IMR-90 (cell line): ENCODE data around the gene LMAN2. TPM values are rescaled to one million over a fixed set of nuclear protein-coding genes. Genes with fewer than 3 reads are reported as not detected.

ENCODE experiments used
- ATAC-seq: fragments of 200-7000 bp; cut with Tn5 transposase; 2 replicates; pipeline ENCODE4 v1.9.1; 2020; ENCODE audit warnings: low read depth, mild to moderate bottlenecking, moderate library complexity
- BruUV-seq: library from RNA; stranded (reverse); fragments of 400-500 nt; replicated peaks from 2 replicates; lab custom pipeline; 2021; lab: Mats Ljungman, UMichigan
- CTCF ChIA-PET: fragments of 300-600 bp; formaldehyde crosslinking; extraction: SDS; loops from one replicate; lab custom pipeline; 2021; ENCODE audit warnings: antibody characterized with exemption; lab: Yijun Ruan, JAX
- POLR2A ChIA-PET: fragments of 300-600 bp; sonication (Branson Sonifier 250); formaldehyde crosslinking; loops from one replicate; lab custom pipeline; 2022; ENCODE audit warnings: antibody characterized with exemption; ENCODE audit not compliant: unreplicated experiment; lab: Charles Lee
- DNase-seq: peaks from one replicate; pipeline ENCODE4 v3.0.0; 2013
- H2AFZ ChIP-seq: replicated peaks from 2 replicates; pipeline ENCODE3; 2013; ENCODE audit warnings: low read length, mild to moderate bottlenecking; ENCODE audit not compliant: poor library complexity
- H2AK5ac ChIP-seq: 2 replicates; pipeline ENCODE4 v1.6.1; 2013; ENCODE audit warnings: low read depth, low read length, inconsistent platforms
- H2AK9ac ChIP-seq: replicated peaks from 2 replicates; pipeline ENCODE3; 2013; ENCODE audit warnings: mild to moderate bottlenecking, low read depth, low read length, moderate library complexity; ENCODE audit not compliant: poor library complexity
- H2BK120ac ChIP-seq: 2 replicates; pipeline ENCODE4 v1.6.1; 2013; ENCODE audit warnings: low read depth, low read length, inconsistent platforms
- H2BK15ac ChIP-seq: 3 replicates; pipeline ENCODE4 v1.6.1; 2013; ENCODE audit warnings: low read depth, low read length, inconsistent platforms
- H2BK20ac ChIP-seq: 2 replicates; pipeline ENCODE4 v1.6.1; 2013; ENCODE audit warnings: low read depth, mild to moderate bottlenecking, inconsistent platforms, low read length, moderate library complexity
- H2BK5ac ChIP-seq: 2 replicates; pipeline ENCODE4 v1.6.1; 2013; ENCODE audit warnings: mild to moderate bottlenecking, low read depth, low read length, inconsistent platforms; ENCODE audit not compliant: poor library complexity, severe bottlenecking
- H3K14ac ChIP-seq: replicated peaks from 2 replicates; pipeline ENCODE4 v1.6.1; 2013; ENCODE audit warnings: low read depth, low read length, inconsistent platforms
- H3K18ac ChIP-seq: 2 replicates; pipeline ENCODE4 v1.6.1; 2013; ENCODE audit warnings: low read depth, low read length, control low read depth
- H3K23ac ChIP-seq: 2 replicates; pipeline ENCODE4 v1.6.1; 2013; ENCODE audit warnings: low read depth, low read length, inconsistent platforms
- H3K27ac ChIP-seq: 2 replicates; pipeline ENCODE4 v1.5.1; 2013; ENCODE audit warnings: mild to moderate bottlenecking, control low read depth, low read length; ENCODE audit not compliant: insufficient read depth
- H3K27me3 ChIP-seq: 2 replicates; pipeline ENCODE4 v1.6.1; 2013; ENCODE audit warnings: low read length; ENCODE audit not compliant: control insufficient read depth, insufficient read depth
- H3K36me3 ChIP-seq: 2 replicates; pipeline ENCODE4 v1.6.1; 2013; ENCODE audit warnings: low read length, mixed read lengths; ENCODE audit not compliant: control insufficient read depth, insufficient read depth
- H3K4ac ChIP-seq: 2 replicates; pipeline ENCODE4 v1.6.1; 2013; ENCODE audit warnings: low read depth, low read length, inconsistent platforms
- H3K4me1 ChIP-seq: 2 replicates; pipeline ENCODE4 v1.6.1; 2013; ENCODE audit warnings: low read length, mixed read lengths; ENCODE audit not compliant: control insufficient read depth, insufficient read depth
- H3K4me2 ChIP-seq: 2 replicates; pipeline ENCODE4 v1.6.1; 2013; ENCODE audit warnings: low read depth, mild to moderate bottlenecking, control low read depth, low read length, moderate library complexity
- H3K4me3 ChIP-seq: 2 replicates; pipeline ENCODE4 v1.5.1; 2013; ENCODE audit warnings: low read depth, mild to moderate bottlenecking, control low read depth, low read length, moderate library complexity; ENCODE audit not compliant: insufficient read depth
- H3K56ac ChIP-seq: 2 replicates; pipeline ENCODE4 v1.6.1; 2013; ENCODE audit warnings: low read length, inconsistent platforms; ENCODE audit not compliant: insufficient read depth; ENCODE audit errors: extremely low read depth
- H3K79me1 ChIP-seq, 2 experiments: 2 replicates each; pipeline ENCODE4 v1.6.1; 2013; ENCODE audit warnings: low read length in 2 of 2, inconsistent platforms in 1 of 2, low read depth in 1 of 2
- H3K9ac ChIP-seq: 2 replicates; pipeline ENCODE4 v1.6.1; 2013; ENCODE audit warnings: low read depth, low read length, control low read depth
- H3K9me1 ChIP-seq: 2 replicates; pipeline ENCODE4 v1.6.1; 2013; ENCODE audit warnings: low read length, inconsistent platforms; ENCODE audit not compliant: insufficient read depth
- H3K9me3 ChIP-seq: 2 replicates; pipeline ENCODE4 v1.6.1; 2013; ENCODE audit warnings: low read length; ENCODE audit not compliant: control insufficient read depth, insufficient read depth
- H4K20me1 ChIP-seq: 2 replicates; pipeline ENCODE4 v1.6.1; 2013; ENCODE audit warnings: low read length, inconsistent platforms; ENCODE audit not compliant: insufficient read depth
- H4K5ac ChIP-seq: 2 replicates; pipeline ENCODE4 v1.6.1; 2013; ENCODE audit warnings: mild to moderate bottlenecking, low read depth, low read length, control low read depth
- H4K8ac ChIP-seq, 2 experiments: 2 replicates each; pipeline ENCODE4 v1.6.1; 2013; ENCODE audit warnings: low read depth in 2 of 2, low read length in 2 of 2, control low read depth in 1 of 2, inconsistent platforms in 1 of 2
- H4K91ac ChIP-seq: 2 replicates; pipeline ENCODE4 v1.6.1; 2013; ENCODE audit warnings: low read depth, low read length, inconsistent platforms; ENCODE audit not compliant: insufficient read depth
- CHD1 ChIP-seq: IDR thresholded peaks from 2 replicates; pipeline ENCODE4 v1.6.1; 2012; ENCODE audit warnings: low read depth, low read length, improper control_type of control experiment
- RCOR1 ChIP-seq: IDR thresholded peaks from 2 replicates; pipeline ENCODE4 v1.6.1; 2012; ENCODE audit warnings: mild to moderate bottlenecking, low read length, improper control_type of control experiment; ENCODE audit not compliant: insufficient replicate concordance
- SMC3 ChIP-seq: fragments of 150-350 bp; IDR thresholded peaks from 2 replicates; pipeline ENCODE4 v1.6.1; 2016; ENCODE audit warnings: low read depth, mild to moderate bottlenecking, antibody characterized with exemption, low read length, moderate library complexity
- WGBS, 2 experiments: methylation state at CpG; one replicate each; pipeline versions ENCODE4 v1.1.5 to v1.1.7; 2013; ENCODE audit warnings: missing lambda C conversion rate in 2 of 2; ENCODE audit not compliant: insufficient read length in 1 of 2; ENCODE audit errors: extremely low coverage in 2 of 2; 5-methylcytosine and 5-hydroxymethylcytosine counted together
- dilution Hi-C: fragments of 300-500 bp; cut with HindIII; formaldehyde crosslinking; loops from one replicate; pipeline ENCODE4 v1.14.3; 2018; ENCODE audit warnings: low sequenced_read_pairs; ENCODE audit not compliant: unreplicated experiment
- in situ Hi-C: fragments of 300-500 bp; cut with MboI; formaldehyde crosslinking; loops from 3 replicates; pipeline ENCODE4 v1.14.3; 2019; ENCODE audit warnings: low sequenced_read_pairs, inconsistent platforms, mixed read lengths
- intact Hi-C: fragments of 100-400 bp; cut with micrococcal nuclease; formaldehyde crosslinking; loops from 2 replicates; pipeline ENCODE4 v1.10.0; 2022
- polyA plus RNA-seq, 3 experiments: library from polyadenylated mRNA; depleted of rRNA; stranded (reverse); fragments of >200 nt; gene quantifications; 2 replicates each; pipeline ENCODE4 v1.2.3, GENCODE V29; 2012; ENCODE audit warnings: low replicate concordance in 1 of 3
- total RNA-seq: library from RNA; depleted of rRNA; stranded (reverse); fragments of >200 nt; gene quantifications from 2 replicates; pipeline ENCODE4 v1.2.3, GENCODE V29; 2012
- TF ChIP-seq, protein P1 (sequence below): conservative IDR thresholded peaks from 2 replicates; pipeline ENCODE4 v1.5.1; 2012; ENCODE audit warnings: mild to moderate bottlenecking, low read depth, low read length, improper control_type of control experiment

Gene LMAN2
- total and polyA plus RNA-seq, 2 of the 4 experiments (the other 2 are of a cell fraction) = 253 to 303 TPM

GRCh38 chr5:177330991-177331842, 20.3 kb downstream of the LMAN2 start:
- no peak overlapping the region for H3K14ac ChIP-seq
- H3K27ac ChIP-seq = no peak overlapping the region
- no peak overlapping the region for H3K18ac ChIP-seq
- dilution Hi-C loops (no loop called here), in situ Hi-C loops (no loop called here), intact Hi-C loops (no loop called here)
- H4K91ac ChIP-seq = no peak overlapping the region
- ChIA-PET CTCF (no interaction called here), POLR2A (no interaction called here)
- no peak overlapping the region for H2AFZ ChIP-seq
- H3K36me3 ChIP-seq = peaks cover 64% of the 10 kb centered on the region
- no peak overlapping the region for H4K8ac ChIP-seq
- no peak overlapping the region for H4K5ac ChIP-seq
- H4K20me1 ChIP-seq = no peaks in the 10 kb centered on the region; the same call in 1 of the 2 replicates
- 87% methylated on average over 6 of the region's 27 CpGs; no CpG with 5 or more reads in 1 of the 2 experiments for WGBS, 2 experiments
- H3K4me2 ChIP-seq = no peak overlapping the region
- H3K9me3 ChIP-seq = no peaks in the 10 kb centered on the region
- H2AK5ac ChIP-seq = no peak overlapping the region
- H2BK20ac ChIP-seq = no peak overlapping the region
- H2AK9ac ChIP-seq = no peak overlapping the region
- H3K27me3 ChIP-seq = no peaks in the 10 kb centered on the region
- no peak for ATAC-seq
- no peak overlapping the region for H2BK120ac ChIP-seq
- H3K23ac ChIP-seq = no peak overlapping the region
- no TSS peak for BruUV-seq
- H3K4me1 ChIP-seq = peaks cover 2% of the 10 kb centered on the region; the same call in 1 of the 2 replicates
- H3K9me1 ChIP-seq = no peaks in the 10 kb centered on the region
- H3K4ac ChIP-seq = no peak overlapping the region
- DNase-seq = no peak
- no peak overlapping the region for H3K56ac ChIP-seq
- no peak overlapping the region for H3K9ac ChIP-seq
- no peak overlapping the region for H3K4me3 ChIP-seq
- no peak overlapping the region for H2BK15ac ChIP-seq
- no peak for TF ChIP-seq RCOR1
- TF ChIP-seq, protein P1, sequence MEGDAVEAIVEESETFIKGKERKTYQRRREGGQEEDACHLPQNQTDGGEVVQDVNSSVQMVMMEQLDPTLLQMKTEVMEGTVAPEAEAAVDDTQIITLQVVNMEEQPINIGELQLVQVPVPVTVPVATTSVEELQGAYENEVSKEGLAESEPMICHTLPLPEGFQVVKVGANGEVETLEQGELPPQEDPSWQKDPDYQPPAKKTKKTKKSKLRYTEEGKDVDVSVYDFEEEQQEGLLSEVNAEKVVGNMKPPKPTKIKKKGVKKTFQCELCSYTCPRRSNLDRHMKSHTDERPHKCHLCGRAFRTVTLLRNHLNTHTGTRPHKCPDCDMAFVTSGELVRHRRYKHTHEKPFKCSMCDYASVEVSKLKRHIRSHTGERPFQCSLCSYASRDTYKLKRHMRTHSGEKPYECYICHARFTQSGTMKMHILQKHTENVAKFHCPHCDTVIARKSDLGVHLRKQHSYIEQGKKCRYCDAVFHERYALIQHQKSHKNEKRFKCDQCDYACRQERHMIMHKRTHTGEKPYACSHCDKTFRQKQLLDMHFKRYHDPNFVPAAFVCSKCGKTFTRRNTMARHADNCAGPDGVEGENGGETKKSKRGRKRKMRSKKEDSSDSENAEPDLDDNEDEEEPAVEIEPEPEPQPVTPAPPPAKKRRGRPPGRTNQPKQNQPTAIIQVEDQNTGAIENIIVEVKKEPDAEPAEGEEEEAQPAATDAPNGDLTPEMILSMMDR = no peak
- no peak for TF ChIP-seq SMC3
- TF ChIP-seq CHD1 = no peak
- H2BK5ac ChIP-seq = no peak overlapping the region
- H3K79me1 ChIP-seq = peaks cover 5 to 17% of the 10 kb centered on the region in 2 experiments; a peak in 2 of 4 replicates
